ENCODE data around the gene VWA8. TPM values are rescaled to one million over a fixed set of nuclear protein-coding genes. Genes with fewer than 3 reads are reported as not detected.

VWA8 gene
- total and polyA plus RNA-seq, 7 donors = 3.0 to 37.5 (median 24.7) TPM

DNA sequence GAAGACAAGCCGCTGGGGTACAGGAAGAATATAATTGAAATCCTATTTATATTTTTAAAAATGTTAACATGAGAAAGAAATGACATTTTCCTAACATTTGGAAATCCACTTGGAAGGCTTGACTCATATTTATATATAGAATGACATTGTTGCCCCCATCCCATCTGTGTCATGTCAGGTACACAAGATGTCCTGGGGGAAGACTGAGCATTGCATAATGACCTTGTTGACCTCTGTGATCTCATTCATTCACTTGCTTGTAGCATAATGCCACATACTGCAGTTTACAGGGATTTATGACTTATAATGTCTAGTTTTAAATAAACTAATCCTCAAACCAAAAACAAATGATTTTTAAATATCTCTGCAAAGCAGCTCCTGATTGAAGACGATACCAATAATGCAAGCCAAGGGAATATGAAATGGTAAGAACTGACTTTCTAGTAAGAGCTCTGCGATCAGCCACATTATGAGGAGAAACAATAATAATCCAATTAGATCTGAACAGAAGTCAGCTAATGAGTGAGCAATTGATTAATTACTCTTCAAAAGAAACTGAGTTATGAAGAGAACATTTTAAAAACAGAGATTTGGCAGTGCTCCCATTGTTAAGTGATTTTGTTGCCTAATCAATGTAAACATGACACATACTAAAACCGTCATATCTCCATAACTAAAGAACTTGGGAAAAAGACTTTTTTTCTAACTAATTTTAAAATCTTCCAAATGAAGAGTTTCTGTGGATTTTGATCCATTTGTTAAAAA lies 21.2 kb upstream of the VWA8 start:
- DNase-seq = no peak
- intact Hi-C loops (cut with DNase I) = no loop called here
- Histone ChIP-seq H3K27ac (no peak overlapping the region), H3K36me3 (no peaks in the 10 kb centered on the region), H3K4me3 (no peak overlapping the region), H3K27me3 (no peaks in the 10 kb centered on the region), H3K9me3 (no peaks in the 10 kb centered on the region), H3K4me1 (no peaks in the 10 kb centered on the region)
- no peak for TF ChIP-seq POLR2AphosphoS5 (IDR thresholded peaks at IDR 0.05)
- 84 to 85% methylated on average over 4 of the region's 4 CpGs for WGBS, 2 donors

DNA sequence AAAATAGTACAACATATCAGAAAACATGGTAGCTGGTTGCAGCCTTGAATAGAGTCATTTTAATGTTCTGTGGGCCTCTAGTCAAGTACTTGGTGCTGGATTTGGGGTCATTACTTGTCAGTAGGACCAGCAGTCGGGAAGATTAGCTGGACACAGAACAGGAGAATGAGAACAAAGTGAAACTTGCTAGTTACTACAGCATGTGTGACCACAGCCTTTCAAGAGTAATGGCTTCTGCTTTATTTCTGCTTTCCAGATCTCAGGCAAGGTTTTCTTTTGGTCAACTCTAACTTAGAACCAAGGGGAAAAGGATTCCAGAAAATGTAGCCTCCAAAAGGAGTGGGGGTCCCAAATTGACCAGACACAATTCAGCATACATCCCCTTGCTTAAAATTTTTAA lies 17.1 kb upstream of the VWA8 start:
- no peaks in the 10 kb centered on the region for H3K9me3 ChIP-seq
- H3K27ac ChIP-seq = no peak overlapping the region
- no peak for DNase-seq
- intact Hi-C loops (cut with DNase I) = no loop called here
- TF ChIP-seq, protein P1, sequence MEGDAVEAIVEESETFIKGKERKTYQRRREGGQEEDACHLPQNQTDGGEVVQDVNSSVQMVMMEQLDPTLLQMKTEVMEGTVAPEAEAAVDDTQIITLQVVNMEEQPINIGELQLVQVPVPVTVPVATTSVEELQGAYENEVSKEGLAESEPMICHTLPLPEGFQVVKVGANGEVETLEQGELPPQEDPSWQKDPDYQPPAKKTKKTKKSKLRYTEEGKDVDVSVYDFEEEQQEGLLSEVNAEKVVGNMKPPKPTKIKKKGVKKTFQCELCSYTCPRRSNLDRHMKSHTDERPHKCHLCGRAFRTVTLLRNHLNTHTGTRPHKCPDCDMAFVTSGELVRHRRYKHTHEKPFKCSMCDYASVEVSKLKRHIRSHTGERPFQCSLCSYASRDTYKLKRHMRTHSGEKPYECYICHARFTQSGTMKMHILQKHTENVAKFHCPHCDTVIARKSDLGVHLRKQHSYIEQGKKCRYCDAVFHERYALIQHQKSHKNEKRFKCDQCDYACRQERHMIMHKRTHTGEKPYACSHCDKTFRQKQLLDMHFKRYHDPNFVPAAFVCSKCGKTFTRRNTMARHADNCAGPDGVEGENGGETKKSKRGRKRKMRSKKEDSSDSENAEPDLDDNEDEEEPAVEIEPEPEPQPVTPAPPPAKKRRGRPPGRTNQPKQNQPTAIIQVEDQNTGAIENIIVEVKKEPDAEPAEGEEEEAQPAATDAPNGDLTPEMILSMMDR (IDR thresholded peaks at IDR 0.05) = no peak
- no peak for TF ChIP-seq POLR2A (IDR thresholded peaks at IDR 0.05)
- no peak for TF ChIP-seq EP300 (IDR thresholded peaks at IDR 0.05)
- no peak for TF ChIP-seq POLR2AphosphoS5 (IDR thresholded peaks at IDR 0.05)
- H3K4me1 ChIP-seq = no peaks in the 10 kb centered on the region
- no peak overlapping the region for H3K4me3 ChIP-seq
- no peaks in the 10 kb centered on the region for H3K36me3 ChIP-seq
- H3K27me3 ChIP-seq = no peaks in the 10 kb centered on the region
- WGBS, 2 donors = 76 to 89% methylated on average over 1 of the region's 1 CpG

DNA sequence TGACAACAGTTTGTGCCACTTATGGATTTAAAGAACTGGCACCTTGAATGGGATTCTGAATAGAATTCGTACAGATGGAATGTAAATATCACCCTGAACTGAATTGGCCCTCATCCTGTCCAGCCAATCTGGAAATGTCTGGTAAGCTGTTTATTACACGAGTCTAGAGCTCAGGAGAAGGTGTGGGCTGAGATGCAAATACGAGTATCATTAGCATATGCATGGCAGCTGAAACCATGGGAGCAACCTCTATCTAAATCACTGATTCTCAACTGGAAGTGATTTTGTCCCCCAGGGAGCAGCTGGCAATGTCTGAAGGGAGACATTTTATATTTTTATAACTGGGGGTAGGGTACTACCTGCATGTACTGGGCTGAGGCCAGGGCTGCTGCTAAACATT lies 15.6 kb upstream of the VWA8 start:
- H3K9me3 ChIP-seq = no peaks in the 10 kb centered on the region
- no peaks in the 10 kb centered on the region for H3K27me3 ChIP-seq
- TF ChIP-seq POLR2A (IDR thresholded peaks at IDR 0.05) (no peak), EP300 (IDR thresholded peaks at IDR 0.05) (no peak), POLR2AphosphoS5 (IDR thresholded peaks at IDR 0.05) (no peak)
- TF ChIP-seq, protein P1 (IDR thresholded peaks at IDR 0.05) = no peak
- 28 to 60% methylated on average over 3 of the region's 3 CpGs for WGBS, 2 donors
- intact Hi-C loops (cut with DNase I) = no loop called here
- DNase-seq = no peak
- H3K4me1 ChIP-seq = no peaks in the 10 kb centered on the region
- H3K4me3 ChIP-seq = no peak overlapping the region
- no peak overlapping the region for H3K27ac ChIP-seq
- no peaks in the 10 kb centered on the region for H3K36me3 ChIP-seq

DNA sequence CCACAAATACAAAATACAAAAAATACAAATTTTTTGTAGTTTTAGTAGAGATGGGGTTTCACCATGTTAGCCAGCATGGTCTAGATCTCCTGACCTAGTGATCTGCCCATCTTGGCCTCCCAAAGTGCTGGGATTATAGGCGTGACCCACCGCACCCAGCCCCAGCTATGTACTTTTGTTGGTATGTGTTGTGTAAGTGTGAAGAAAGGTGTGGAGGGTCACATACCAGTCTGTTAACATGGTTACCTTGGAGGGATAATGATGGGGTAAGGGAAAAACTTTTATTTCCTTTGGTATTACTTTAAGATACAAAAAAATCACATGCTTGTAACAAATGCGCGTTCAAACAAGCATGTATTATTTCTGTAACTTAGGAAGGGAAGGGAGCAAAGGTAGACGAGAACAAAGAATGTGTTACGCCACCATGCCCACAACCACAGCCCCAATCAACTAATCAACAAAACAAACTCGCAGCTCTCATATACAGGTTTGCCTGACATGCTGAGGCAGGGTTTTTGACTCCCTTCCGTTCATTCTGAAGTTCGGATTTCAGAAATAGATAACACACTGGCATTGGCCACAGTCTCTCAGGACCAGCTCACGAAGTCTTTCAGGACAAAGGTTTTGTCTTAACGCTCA lies 13.5 kb upstream of the VWA8 start:
- H3K9me3 ChIP-seq = no peaks in the 10 kb centered on the region
- no peak overlapping the region for H3K27ac ChIP-seq
- H3K36me3 ChIP-seq = no peaks in the 10 kb centered on the region
- no peaks in the 10 kb centered on the region for H3K4me1 ChIP-seq
- WGBS, 2 donors = 82 to 90% methylated on average over 11 of the region's 11 CpGs
- no peak for DNase-seq
- H3K4me3 ChIP-seq = no peak overlapping the region
- intact Hi-C loops (cut with DNase I) = no loop called here
- no peaks in the 10 kb centered on the region for H3K27me3 ChIP-seq
- TF ChIP-seq EP300 (IDR thresholded peaks at IDR 0.05) (no peak), POLR2A (IDR thresholded peaks at IDR 0.05) (no peak), POLR2AphosphoS5 (IDR thresholded peaks at IDR 0.05) (no peak)
- TF ChIP-seq, protein P1 (IDR thresholded peaks at IDR 0.05) = no peak

DNA sequence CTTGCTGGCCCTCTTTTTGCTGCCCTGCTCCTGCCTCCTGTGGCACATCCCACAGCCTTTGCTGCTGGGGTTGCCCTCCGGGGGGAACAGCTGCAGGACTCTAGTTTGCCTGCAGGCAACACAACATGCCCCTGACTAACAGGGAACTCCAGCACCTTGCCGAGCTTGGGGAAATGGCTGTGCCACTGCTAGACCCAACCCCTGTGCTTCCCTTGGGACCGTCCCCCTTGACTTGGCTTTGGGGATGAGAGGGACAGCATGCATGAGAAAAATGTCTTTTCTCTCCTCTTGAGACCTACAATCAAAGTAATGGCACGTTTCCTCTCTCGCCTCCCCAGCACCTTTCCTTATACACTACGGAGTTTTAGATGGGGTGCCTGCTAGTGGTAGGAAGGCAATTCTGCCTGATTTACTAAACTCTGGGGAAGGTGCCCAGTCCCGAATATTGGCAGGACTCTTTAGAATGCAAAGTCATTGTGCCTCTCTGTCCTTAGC lies 12.4 kb upstream of the VWA8 start:
- H3K4me3 ChIP-seq = no peak overlapping the region
- WGBS, 2 donors = 80 to 88% methylated on average over 7 of the region's 7 CpGs
- no peaks in the 10 kb centered on the region for H3K36me3 ChIP-seq
- intact Hi-C loops (cut with DNase I) = no loop called here
- H3K27ac ChIP-seq = no peak overlapping the region
- TF ChIP-seq POLR2AphosphoS5 (IDR thresholded peaks at IDR 0.05) (no peak), EP300 (IDR thresholded peaks at IDR 0.05) (no peak), POLR2A (IDR thresholded peaks at IDR 0.05) (no peak)
- TF ChIP-seq, protein P1 (IDR thresholded peaks at IDR 0.05) = no peak
- no peaks in the 10 kb centered on the region for H3K9me3 ChIP-seq
- DNase-seq = no peak
- no peaks in the 10 kb centered on the region for H3K27me3 ChIP-seq
- no peaks in the 10 kb centered on the region for H3K4me1 ChIP-seq
